GM12892 (cell line): ENCODE measurements around the gene SLC6A6.

Experiments used
- POLR2A ChIP-seq: IDR thresholded peaks from 2 replicates; pipeline ENCODE4 v1.6.1; 2011; ENCODE audit warnings: low read depth, low read length, control low read depth
- POLR2AphosphoS5 ChIP-seq: IDR thresholded peaks from 2 replicates; pipeline ENCODE4 v1.6.1; 2011; ENCODE audit warnings: low read depth, low read length, control low read depth

DNA sequence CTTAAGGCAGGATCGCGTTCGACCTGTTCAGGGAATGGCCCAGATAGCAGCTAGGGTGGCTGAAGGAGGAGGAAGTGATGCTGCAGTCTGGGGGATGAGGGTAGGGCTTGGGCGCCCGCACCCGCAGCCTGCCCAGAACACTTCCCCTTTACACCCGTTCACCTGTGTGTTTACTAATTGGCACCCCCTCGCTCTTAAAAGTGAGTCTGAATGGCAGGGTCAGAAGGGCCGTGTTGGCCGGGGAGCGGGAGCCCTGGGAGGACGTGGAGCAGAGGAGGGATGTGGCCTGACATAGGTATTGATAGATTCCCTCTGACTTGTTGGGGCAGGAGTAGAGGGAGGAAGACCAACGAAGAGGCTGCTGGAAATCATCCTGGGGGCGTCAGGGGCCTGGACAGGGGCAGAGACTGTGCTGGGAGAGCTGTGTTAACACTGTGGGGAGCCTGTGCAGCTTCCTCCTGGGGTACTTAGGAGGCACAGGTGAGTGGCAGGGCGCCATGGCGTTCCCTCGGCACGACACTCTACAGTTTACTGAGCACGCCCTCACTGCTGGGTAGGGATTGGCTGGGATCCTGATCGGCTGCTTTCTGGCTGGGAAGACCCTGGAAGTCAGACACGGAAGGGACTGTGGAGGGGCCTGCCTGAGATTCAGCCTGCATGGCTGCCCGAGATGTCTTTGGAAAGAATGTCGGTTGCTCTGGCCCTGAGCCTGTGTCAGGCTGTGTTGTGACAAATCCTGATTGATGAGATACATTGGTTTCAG is 51.7 kb downstream of the SLC6A6 start:
- TF ChIP-seq POLR2A (no peak), POLR2AphosphoS5 (no peak)
